Thyroid gland (tissue), 4 donors: ENCODE measurements around the gene IRF2. TPM values are rescaled to one million over a fixed set of nuclear protein-coding genes. Genes with fewer than 3 reads are reported as not detected.
"Not testable (repeated sequence)": the region's sequence is repeated elsewhere in the genome, so short reads cannot be mapped to it uniquely, and the experiment has no call there.

Experiments used
- DNase-seq, 2 donors: peaks; one replicate each; pipeline ENCODE4 v3.0.0-alpha.2; 2019
- H3K27ac ChIP-seq, 3 donors: fragments of 200-600 bp; sonication (generic); 1 replicate in 2 of 3; 2 replicates in 1 of 3; pipeline ENCODE4 v1.5.1; 2016 to 2019; ENCODE audit warnings: mild to moderate bottlenecking in 1 of 3, moderate library complexity in 1 of 3
- H3K27me3 ChIP-seq: fragments of 200-600 bp; sonication (generic); one replicate; pipeline ENCODE4 v1.5.1; 2019
- H3K36me3 ChIP-seq, 2 donors: fragments of 200-600 bp; sonication (generic); one replicate each; pipeline ENCODE4 v1.5.1; 2016 to 2019
- H3K4me1 ChIP-seq, 2 donors: fragments of 200-600 bp; sonication (generic); one replicate each; pipeline ENCODE4 v1.5.1; 2017 to 2019
- H3K4me3 ChIP-seq, 3 donors: fragments of 200-600 bp; sonication (generic); replicated peaks in 1 of 3; 1 replicate in 2 of 3; 2 replicates in 1 of 3; pipeline ENCODE4 v1.5.1; 2016; ENCODE audit warnings: mild to moderate bottlenecking in 1 of 3
- H3K9me3 ChIP-seq: fragments of 200-600 bp; sonication (generic); one replicate; pipeline ENCODE4 v1.5.1; 2017
- CTCF ChIP-seq, 6 experiments: fragments of 200-600 bp in 3 of 6; fragments of 450-650 bp in 3 of 6; sonication (generic) in 3 of 6; IDR thresholded peaks; one replicate each; pipeline ENCODE4 v1.5.1; 2016 to 2019; ENCODE audit warnings: antibody characterized with exemption in 6 of 6, mild to moderate bottlenecking in 2 of 6, inconsistent platforms in 1 of 6, moderate library complexity in 1 of 6
- POLR2A ChIP-seq, 2 donors: fragments of 450-650 bp; IDR thresholded peaks; one replicate each; pipeline ENCODE4 v1.6.1; 2017; ENCODE audit warnings: antibody characterized with exemption in 2 of 2, mild to moderate bottlenecking in 2 of 2, moderate library complexity in 1 of 2
- WGBS, 2 donors: methylation state at CpG; one replicate each; pipeline ENCODE4 v1.1.5; 2017; 5-methylcytosine and 5-hydroxymethylcytosine counted together
- intact Hi-C: fragments of 100-400 bp; cut with DNase I; formaldehyde crosslinking; loops from one replicate; pipeline ENCODE4 v1.15.1; 2023
- total RNA-seq, 4 donors: library from RNA; depleted of rRNA; stranded (reverse); fragments of >200 nt; gene quantifications; one replicate each; pipeline ENCODE4 v1.2.3, GENCODE V29; 2016

The IRF2 gene
- total RNA-seq, 4 donors from 2014 or later, result 24.7 to 39.8 (median 34.5) TPM

DNA sequence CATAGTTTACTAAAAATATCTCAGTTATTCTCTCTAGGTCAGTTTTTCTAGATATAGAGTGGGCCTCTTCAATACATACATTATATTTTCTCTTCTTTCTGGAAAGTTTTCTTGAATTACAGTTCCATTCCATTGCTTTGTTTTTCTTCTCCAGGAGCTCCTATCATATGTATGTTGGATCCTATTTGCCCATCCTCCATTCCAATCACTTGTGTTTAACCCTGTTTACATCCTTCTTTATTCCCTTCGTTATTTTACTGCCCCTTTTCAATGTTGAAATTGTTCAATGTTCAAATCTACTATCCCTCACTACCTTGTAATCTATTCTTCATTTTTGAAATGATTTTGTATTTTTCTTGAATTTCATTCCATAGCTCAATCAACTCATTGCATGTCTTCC is 97.4 kb downstream of the IRF2 start:
- H3K27ac ChIP-seq, result no peak overlapping the region
- no peak for TF ChIP-seq CTCF (IDR thresholded peaks at IDR 0.05)
- no peak for TF ChIP-seq POLR2A (IDR thresholded peaks at IDR 0.05)
- H3K27me3 ChIP-seq, result no peaks in the 10 kb centered on the region
- WGBS, 2 donors, result 93 to 97% methylated on average over 1 of the region's 1 CpG
- no peaks in the 10 kb centered on the region for H3K9me3 ChIP-seq
- intact Hi-C loops, result no loop called here
- no peak overlapping the region for H3K4me3 ChIP-seq
- no peaks in the 10 kb centered on the region for H3K36me3 ChIP-seq
- H3K4me1 ChIP-seq, result peaks cover 0 to 3% of the 10 kb centered on the region in 2 donors
- DNase-seq, result no peak

- intact Hi-C loops, result no loop called here
- Histone ChIP-seq H3K36me3 (no peaks in the 10 kb centered on the region), H3K9me3 (no peaks in the 10 kb centered on the region), H3K4me3 (no peak overlapping the region), H3K27me3 (no peaks in the 10 kb centered on the region), H3K4me1 (no peaks in the 10 kb centered on the region), H3K27ac (no peak overlapping the region)
- WGBS, 2 donors, result 91 to 95% methylated on average over 1 of the region's 1 CpG
- TF ChIP-seq POLR2A (IDR thresholded peaks at IDR 0.05), result no peak
- TF ChIP-seq CTCF (IDR thresholded peaks at IDR 0.05), result no peak
- DNase-seq, result no peak
These were observed 98.1 kb downstream of the IRF2 start for GRCh38 chr4:184376126-184376838.

DNA sequence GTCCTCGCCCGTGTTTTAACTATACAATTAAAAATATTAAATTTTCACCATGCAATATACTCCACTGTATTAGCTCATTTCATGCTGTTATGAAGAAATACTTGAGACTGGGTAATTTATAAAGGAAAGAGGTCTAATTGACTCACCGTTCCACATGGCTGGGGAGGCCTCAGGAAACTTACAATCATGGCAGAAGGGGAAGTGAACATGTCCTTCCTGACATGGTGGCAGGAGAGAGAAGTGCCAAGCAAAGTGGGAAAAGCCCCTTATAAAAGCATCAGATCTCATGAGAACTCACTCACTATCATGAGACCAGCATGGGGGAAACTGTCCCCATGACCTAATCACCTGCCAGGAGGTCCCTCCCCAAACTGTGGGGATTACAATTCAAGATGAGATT is 98.7 kb downstream of the IRF2 start:
- 89 to 98% methylated on average over 3 of the region's 3 CpGs for WGBS, 2 donors
- DNase-seq, H3K27me3 ChIP-seq, H3K4me3 ChIP-seq, H3K4me1 ChIP-seq, H3K27ac ChIP-seq, H3K36me3 ChIP-seq, H3K9me3 ChIP-seq, intact Hi-C loops: not testable (repeated sequence)

- intact Hi-C loops, result no loop called here
- H3K9me3 ChIP-seq, result no peaks in the 10 kb centered on the region
- H3K27me3 ChIP-seq, result no peaks in the 10 kb centered on the region
- no peak overlapping the region for H3K27ac ChIP-seq
- no peak for TF ChIP-seq POLR2A (IDR thresholded peaks at IDR 0.05)
- no peak for TF ChIP-seq CTCF (IDR thresholded peaks at IDR 0.05)
- H3K4me1 ChIP-seq, result no peaks in the 10 kb centered on the region
- no peak for DNase-seq
- WGBS, 2 donors, result 72 to 97% methylated on average over 1 of the region's 1 CpG
- no peaks in the 10 kb centered on the region for H3K36me3 ChIP-seq
- no peak overlapping the region for H3K4me3 ChIP-seq
These were observed 99.3 kb downstream of the IRF2 start for GRCh38 chr4:184375027-184375426.

- 89 to 93% methylated on average over 2 of the region's 2 CpGs for WGBS, 2 donors
These were observed 100.4 kb downstream of the IRF2 start for GRCh38 chr4:184373886-184374405.

More at GRCh38 chr4:184373886-184374405, 100.4 kb downstream of the IRF2 start:
- Histone ChIP-seq H3K36me3 (no peaks in the 10 kb centered on the region), H3K4me3 (no peak overlapping the region), H3K27ac (no peak overlapping the region), H3K4me1 (no peaks in the 10 kb centered on the region), H3K9me3 (no peaks in the 10 kb centered on the region), H3K27me3 (no peaks in the 10 kb centered on the region)
- no peak for DNase-seq
- intact Hi-C loops, result no loop called here
- TF ChIP-seq CTCF (IDR thresholded peaks at IDR 0.05), result no peak
- TF ChIP-seq POLR2A (IDR thresholded peaks at IDR 0.05), result no peak
